K562 (cell line): ENCODE measurements around the gene PTPN1. TPM values are rescaled to one million over a fixed set of nuclear protein-coding genes. Genes with fewer than 3 reads are reported as not detected.
A peak's percentile ranks its signal among the peaks of the same experiment; 100 is the strongest.

ENCODE experiments used
- ATAC-seq: fragments of 200-7000 bp; cut with Tn5 transposase; 3 replicates; pipeline ENCODE4 v1.9.1; 2020; ENCODE audit warnings: moderate library complexity
- BruUV-seq: library from RNA; stranded (reverse); fragments of 400-500 nt; replicated peaks from 2 replicates; lab custom pipeline; 2021; lab: Mats Ljungman, UMichigan
- CTCF ChIA-PET: fragments of 300-600 bp; formaldehyde crosslinking; extraction: SDS; loops from one replicate; lab custom pipeline; 2021; ENCODE audit warnings: low intra/inter-chr PET ratio; lab: Yijun Ruan, JAX
- POLR2A ChIA-PET: fragments of 300-600, 350-650 bp; sonication (Branson Sonifier 250); formaldehyde crosslinking; extraction: SDS; loops from one replicate; lab custom pipeline; 2021; ENCODE audit warnings: antibody characterized with exemption, inconsistent platforms; lab: Yijun Ruan, JAX
- DNase-seq, 4 experiments: peaks; one replicate each; pipeline versions ENCODE4 v3.0.0 to v3.0.0-alpha.2; 2011 to 2018; ENCODE audit warnings: low spot score in 3 of 4, mixed read lengths in 3 of 4; ENCODE audit errors: extremely low read depth in 1 of 4
- FAIRE-seq: peaks from 2 replicates; lab custom pipeline; 2011; peaks lifted over from hg19 to GRCh38; lab: Jason Lieb, UNC
- H2AFZ ChIP-seq: 2 replicates; pipeline ENCODE4 v1.6.0; 2011; ENCODE audit warnings: low read depth, low read length, control low read depth, inconsistent platforms
- H3K27ac ChIP-seq: fragments of 200-600 bp; 3 replicates; pipeline ENCODE4 v1.8.0; 2011; ENCODE audit warnings: low read depth, mild to moderate bottlenecking, control low read depth, inconsistent platforms, low read length, moderate library complexity, mixed read lengths; ENCODE audit errors: extremely low read depth
- H3K27me3 ChIP-seq, 2 experiments: fragments of 300-600 bp in 1 of 2; 2 replicates in 1 of 2; 3 replicates in 1 of 2; pipeline versions ENCODE4 v1.6.0 to v1.8.0; 2011; ENCODE audit warnings: inconsistent platforms in 2 of 2, low read length in 2 of 2, mild to moderate bottlenecking in 1 of 2, mixed read lengths in 1 of 2, moderate library complexity in 1 of 2; ENCODE audit not compliant: control insufficient read depth in 2 of 2, insufficient read depth in 2 of 2
- H3K36me3 ChIP-seq: fragments of 300-600 bp; 3 replicates; pipeline ENCODE4 v1.8.0; 2011; ENCODE audit warnings: mild to moderate bottlenecking, low read length, inconsistent platforms; ENCODE audit not compliant: control insufficient read depth, insufficient read depth
- H3K4me1 ChIP-seq, 2 experiments: fragments of 200-600 bp in 1 of 2; replicated peaks in 1 of 2; 2 replicates in 1 of 2; 3 replicates in 1 of 2; pipeline versions ENCODE4 v1.5.1 to v1.8.0; 2011; ENCODE audit warnings: inconsistent platforms in 2 of 2, low read length in 2 of 2, mild to moderate bottlenecking in 1 of 2, mixed read lengths in 1 of 2, moderate library complexity in 1 of 2; ENCODE audit not compliant: control insufficient read depth in 2 of 2, insufficient read depth in 2 of 2
- H3K4me2 ChIP-seq: 2 replicates; pipeline ENCODE4 v1.6.1; 2011; ENCODE audit warnings: low read length, control low read depth, inconsistent platforms, mixed read lengths; ENCODE audit not compliant: insufficient read depth
- H3K4me3 ChIP-seq: fragments of 200-600 bp; sonication (generic), shearing (Covaris generic); 2 replicates; pipeline ENCODE4 v1.5.1; 2016; ENCODE audit warnings: control low read depth, inconsistent platforms
- H3K79me2 ChIP-seq: fragments of 200-600 bp; 3 replicates; pipeline ENCODE4 v1.8.0; 2011; ENCODE audit warnings: low read length, inconsistent platforms; ENCODE audit not compliant: control insufficient read depth, insufficient read depth
- H3K9ac ChIP-seq, 2 experiments: 2 replicates each; pipeline versions ENCODE4 v1.6.0 to v1.6.1; 2011; ENCODE audit warnings: low read depth in 2 of 2, low read length in 2 of 2, control low read depth in 1 of 2, inconsistent platforms in 1 of 2, mild to moderate bottlenecking in 1 of 2, mixed read lengths in 1 of 2; ENCODE audit not compliant: insufficient read depth in 1 of 2
- H3K9me1 ChIP-seq: one replicate; pipeline ENCODE4 v1.6.0; 2011; ENCODE audit warnings: inconsistent platforms, mild to moderate bottlenecking, low read length, moderate library complexity; ENCODE audit not compliant: control insufficient read depth, insufficient read depth
- H3K9me3 ChIP-seq: replicated peaks from 2 replicates; pipeline ENCODE4 v1.5.1; 2011; ENCODE audit warnings: low read depth, low read length, inconsistent platforms; ENCODE audit not compliant: control insufficient read depth, insufficient read depth
- H4K20me1 ChIP-seq: replicated peaks from 2 replicates; pipeline ENCODE4 v1.6.1; 2011; ENCODE audit warnings: low read length, inconsistent platforms, mixed read lengths; ENCODE audit not compliant: control insufficient read depth, insufficient read depth
- ESRRB ChIP-seq: fragments of 250-450 bp; sonication (Bioruptor Pico); IDR thresholded peaks from 2 replicates; pipeline ENCODE4 v1.5.0; 2020; ENCODE audit warnings: mild to moderate bottlenecking, moderate library complexity, borderline replicate concordance
- NKRF ChIP-seq: fragments of 450-650 bp; IDR thresholded peaks from 2 replicates; pipeline ENCODE4 v1.6.1; 2016; ENCODE audit warnings: borderline replicate concordance
- ZNF324 ChIP-seq: fragments of 250-450 bp; sonication (Bioruptor Pico); IDR thresholded peaks from 2 replicates; pipeline ENCODE4 v1.4.0; 2020; ENCODE audit warnings: mild to moderate bottlenecking
- ZNF407 ChIP-seq: fragments of 450-650 bp; IDR thresholded peaks from 2 replicates; pipeline ENCODE4 v1.6.1; 2016; ENCODE audit warnings: low read depth
- WGBS: fragments of 100-300 bp; shearing (Covaris generic); methylation state at CpG from one replicate; pipeline ENCODE4 v1.1.6; 2016; ENCODE audit warnings: low coverage, mixed read lengths; ENCODE audit not compliant: insufficient coverage; ENCODE audit errors: missing lambda C conversion rate; 5-methylcytosine and 5-hydroxymethylcytosine counted together
- in situ Hi-C: fragments of 300-500 bp; cut with MboI; formaldehyde crosslinking; loops from 4 replicates; pipeline ENCODE4 v1.15.0; 2018; ENCODE audit warnings: inconsistent platforms, mixed read lengths
- intact Hi-C: fragments of 100-400 bp; cut with micrococcal nuclease; formaldehyde crosslinking; loops from 2 replicates; pipeline ENCODE4 v1.14.2; 2022
- polyA plus RNA-seq, 8 experiments: library from polyadenylated mRNA; depleted of rRNA in 4 of 8; stranded (reverse) in 5 of 8; unstranded in 3 of 8; fragments of >200 nt; fragmentation: Nextera tagmentation in 2 of 8; fragmentation: Illumina TruSeq in 1 of 8; extraction: Ambion mirVana in 2 of 8; extraction: Trizol in 1 of 8; gene quantifications; 2 replicates each; pipeline versions ENCODE4 v1.2.1 to v1.2.3, GENCODE V29; 2011 to 2014; ENCODE audit warnings: inconsistent platforms in 1 of 8, missing spikeins in 1 of 8
- total RNA-seq, 7 experiments: library from RNA; depleted of rRNA in 6 of 7; stranded (reverse); fragments of >200 nt in 6 of 7; fragmentation: Illumina TruSeq in 2 of 7; extraction: Trizol in 2 of 7; gene quantifications; 2 replicates each; pipeline versions ENCODE4 v1.2.1 to v1.2.3, GENCODE V29; 2011 to 2021; ENCODE audit warnings: low replicate concordance in 1 of 7
- TF ChIP-seq, protein P1 (sequence below): fragments of 250-450 bp; sonication (Bioruptor Pico); IDR thresholded peaks from 2 replicates; pipeline ENCODE4 v1.8.0; 2022; ENCODE audit warnings: inconsistent platforms, mild to moderate bottlenecking, moderate library complexity, borderline replicate concordance

Gene PTPN1
- total and polyA plus RNA-seq, 9 of the 15 experiments (the other 6 are each of a cell fraction or from before 2014, with no cell fraction given), result 11.0 to 85.3 (median 54.0) TPM

- TF ChIP-seq, protein P1, sequence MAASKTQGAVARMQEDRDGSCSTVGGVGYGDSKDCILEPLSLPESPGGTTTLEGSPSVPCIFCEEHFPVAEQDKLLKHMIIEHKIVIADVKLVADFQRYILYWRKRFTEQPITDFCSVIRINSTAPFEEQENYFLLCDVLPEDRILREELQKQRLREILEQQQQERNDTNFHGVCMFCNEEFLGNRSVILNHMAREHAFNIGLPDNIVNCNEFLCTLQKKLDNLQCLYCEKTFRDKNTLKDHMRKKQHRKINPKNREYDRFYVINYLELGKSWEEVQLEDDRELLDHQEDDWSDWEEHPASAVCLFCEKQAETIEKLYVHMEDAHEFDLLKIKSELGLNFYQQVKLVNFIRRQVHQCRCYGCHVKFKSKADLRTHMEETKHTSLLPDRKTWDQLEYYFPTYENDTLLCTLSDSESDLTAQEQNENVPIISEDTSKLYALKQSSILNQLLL (CRISPR knock-in tag), result no peak
These were observed 118.1 kb downstream of the PTPN1 start (continued) for GRCh38 chr20:50628332-50628731.

DNA sequence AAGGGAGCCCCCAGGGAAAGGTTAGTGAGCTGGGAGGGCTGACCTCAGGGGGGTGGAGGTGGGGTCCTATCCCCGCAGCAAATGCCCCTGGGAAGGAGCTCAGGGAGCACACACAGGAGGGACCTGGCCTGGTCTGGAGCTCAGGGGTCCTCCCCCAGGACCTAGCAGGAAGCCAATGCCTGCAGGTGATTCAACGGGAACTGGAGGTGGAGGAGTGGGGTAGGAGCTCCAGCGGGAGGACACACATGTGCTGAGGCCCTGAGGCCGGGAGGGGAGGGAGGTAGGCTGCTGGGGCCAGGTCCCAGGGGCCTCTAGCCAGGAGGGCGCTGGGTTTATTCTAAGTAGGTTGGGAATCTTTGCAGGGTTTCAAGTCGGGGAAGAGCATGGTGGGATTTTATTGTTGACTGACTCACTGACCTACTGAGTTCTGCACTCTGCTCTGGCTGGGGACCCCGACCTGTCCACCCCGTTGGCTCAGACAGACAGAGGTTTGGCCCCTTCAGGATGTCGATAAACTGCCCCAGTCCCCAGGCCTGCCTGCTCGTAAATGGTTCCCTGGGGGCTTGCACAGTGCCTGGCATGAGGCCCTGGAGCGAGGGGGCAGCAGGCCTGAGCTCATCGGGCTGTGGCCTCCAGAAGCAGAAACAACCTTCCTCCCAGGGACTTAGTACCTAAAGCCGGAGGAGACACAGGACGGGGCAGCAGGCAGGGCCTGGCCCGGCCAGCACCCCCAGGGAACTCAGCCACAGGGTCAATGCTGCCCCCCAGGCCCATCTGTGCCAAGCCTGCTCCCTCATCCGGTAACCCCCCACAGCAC, 118.9 kb downstream of the PTPN1 start:
- Histone ChIP-seq H2AFZ (no peak overlapping the region), H3K9me1 (no peaks in the 10 kb centered on the region), H3K27ac (no peak overlapping the region), H3K79me2 (peaks cover 31% of the 10 kb centered on the region), H3K9me3 (no peaks in the 10 kb centered on the region), H3K36me3 (peaks cover 48% of the 10 kb centered on the region; the same call in 2 of the 3 replicates), H3K4me2 (no peak overlapping the region), H4K20me1 (peaks cover 12% of the 10 kb centered on the region; the same call in 1 of the 2 replicates), H3K9ac (peak overlapping the region in 1 of 2 experiments; percentile 42; a peak in 1 of 4 replicates), H3K4me3 (no peak overlapping the region), H3K4me1 (peaks cover 0 to 31% of the 10 kb centered on the region in 2 experiments; a peak in 3 of 5 replicates), H3K27me3 (no peaks in the 10 kb centered on the region)
- in situ Hi-C loops, result no loop called here
- CTCF ChIA-PET, result no interaction called here
- intact Hi-C loops, result loop anchor here (5.0 kb wide), 1 partner anchor 158 kb away; no protein-coding TSS in a partner anchor
- no TSS peak for BruUV-seq
- FAIRE-seq, result no peak
- POLR2A ChIA-PET, result no interaction called here
- WGBS, result 86% methylated on average over 14 of the region's 16 CpGs
- no peak for DNase-seq
- no peak for ATAC-seq
- TF ChIP-seq NKRF (no peak), ESRRB (CRISPR knock-in tag) (no peak), ZNF324 (CRISPR knock-in tag) (no peak), ZNF407 (no peak)
